M059J (cell line): ENCODE measurements around the gene ST3GAL5. TPM values are rescaled to one million over a fixed set of nuclear protein-coding genes. Genes with fewer than 3 reads are reported as not detected.

Experiments
- DNase-seq: peaks from one replicate; pipeline ENCODE4 v3.0.0-alpha.2; 2012; ENCODE audit warnings: low read depth
- total RNA-seq: library from RNA; depleted of rRNA; stranded (reverse); fragments of >200 nt; shearing (Covaris generic); gene quantifications from 2 replicates; pipeline ENCODE4 v1.2.3, GENCODE V29; 2014

Gene ST3GAL5
- total RNA-seq, 1 experiment from 2014 or later = 30.7 TPM

- no peak for DNase-seq
Measured at GRCh38 chr2:85806358-85807118, 82.3 kb downstream of the ST3GAL5 start.

DNA sequence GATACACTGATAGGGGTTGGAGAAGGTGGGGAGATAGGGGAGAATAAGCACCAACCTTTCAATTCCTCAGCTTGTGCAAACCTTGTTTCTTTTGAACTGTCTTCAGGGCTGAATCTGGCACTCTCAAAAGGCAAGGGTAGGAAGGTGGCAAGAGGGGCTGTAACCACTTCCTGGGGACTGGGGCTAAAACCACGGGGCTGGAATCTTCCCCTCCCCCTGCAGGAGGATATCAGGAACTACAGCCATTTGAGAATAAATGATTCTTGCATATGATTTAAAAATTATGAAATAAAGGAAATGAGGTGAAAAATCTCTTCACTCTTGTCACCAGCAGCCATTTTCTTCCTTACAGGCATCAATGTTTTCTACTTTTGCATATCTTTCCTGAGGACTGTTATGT lies 84.2 kb downstream of the ST3GAL5 start:
- DNase-seq = no peak

GRCh38 chr2:85803704-85804425 lies 84.9 kb downstream of the ST3GAL5 start:
- no peak for DNase-seq

- DNase-seq = no peak
Measured at GRCh38 chr2:85802354-85803103, 86.3 kb downstream of the ST3GAL5 start.

GRCh38 chr2:85801871-85802270 lies 86.9 kb downstream of the ST3GAL5 start:
- DNase-seq = no peak

DNA sequence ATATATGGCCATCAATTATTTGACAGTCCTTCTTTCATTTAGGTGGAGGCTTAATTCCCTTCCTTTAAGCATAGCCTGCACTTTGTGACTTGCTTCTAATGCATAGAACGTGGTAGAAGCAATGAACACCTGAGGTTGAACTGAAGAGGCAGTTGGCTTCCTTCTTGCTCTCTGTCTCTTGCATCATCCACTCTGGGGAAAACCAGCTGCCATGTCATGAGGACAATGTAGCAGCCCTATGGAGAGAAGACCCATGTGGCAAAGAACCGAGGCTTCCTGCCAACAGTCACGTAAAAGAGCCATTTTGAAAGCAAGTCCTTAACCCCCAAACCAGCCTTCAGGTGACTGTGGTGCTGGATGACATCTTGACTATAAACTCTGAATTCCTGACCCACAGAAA lies 88.2 kb downstream of the ST3GAL5 start:
- DNase-seq = no peak

GRCh38 chr2:85799215-85799956 lies 89.4 kb downstream of the ST3GAL5 start:
- DNase-seq = peak; percentile 79

GRCh38 chr2:85797921-85798320 lies 90.9 kb downstream of the ST3GAL5 start:
- peak; percentile 58 for DNase-seq

- DNase-seq = no peak
Measured at GRCh38 chr2:85797263-85797660, 91.5 kb downstream of the ST3GAL5 start.

DNA sequence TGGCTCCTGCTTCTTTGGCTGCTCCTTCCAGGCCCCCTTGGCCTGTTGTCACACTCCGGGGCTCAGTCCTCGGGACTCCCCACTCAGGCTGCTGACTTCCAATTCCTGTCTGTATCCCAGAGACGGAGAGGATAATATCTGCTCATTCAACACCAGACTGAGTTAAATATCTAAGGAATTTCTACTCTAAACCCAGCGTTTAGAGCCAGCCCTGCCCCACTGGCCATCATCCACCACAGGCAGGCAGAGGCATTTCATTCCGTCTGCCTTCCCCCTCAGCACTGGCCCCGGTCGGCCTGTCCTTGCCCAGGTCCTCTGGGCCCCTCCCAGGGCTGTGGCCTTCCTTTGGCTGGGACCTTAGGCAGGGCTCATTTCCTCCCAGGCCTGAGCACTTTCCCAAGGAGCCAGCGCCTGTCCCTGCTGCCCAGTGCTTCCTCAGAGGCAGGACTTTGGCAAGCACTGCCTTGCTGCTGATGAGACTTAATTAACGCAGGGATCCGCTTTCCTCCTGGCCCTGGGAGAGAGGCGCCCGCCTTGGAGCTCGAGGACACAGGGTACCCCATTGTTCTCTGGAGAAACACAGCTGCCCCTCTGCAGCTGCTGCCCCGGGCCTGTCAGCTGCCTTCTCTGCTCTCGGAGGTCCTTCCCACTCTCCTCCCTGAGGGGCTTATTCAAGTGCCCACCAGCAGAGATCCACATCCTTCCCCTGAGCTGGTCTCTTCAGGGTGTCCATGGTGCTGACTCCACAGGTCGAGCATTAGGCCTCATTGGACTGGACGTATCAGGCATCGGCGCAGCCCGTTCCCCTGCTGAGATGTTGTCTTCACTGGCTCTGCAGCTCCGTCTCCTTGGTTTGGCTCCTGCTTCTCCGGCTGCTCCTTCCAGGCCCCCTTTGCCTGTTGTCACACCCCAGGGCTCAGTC lies 92.2 kb downstream of the ST3GAL5 start:
- DNase-seq = no peak

DNA sequence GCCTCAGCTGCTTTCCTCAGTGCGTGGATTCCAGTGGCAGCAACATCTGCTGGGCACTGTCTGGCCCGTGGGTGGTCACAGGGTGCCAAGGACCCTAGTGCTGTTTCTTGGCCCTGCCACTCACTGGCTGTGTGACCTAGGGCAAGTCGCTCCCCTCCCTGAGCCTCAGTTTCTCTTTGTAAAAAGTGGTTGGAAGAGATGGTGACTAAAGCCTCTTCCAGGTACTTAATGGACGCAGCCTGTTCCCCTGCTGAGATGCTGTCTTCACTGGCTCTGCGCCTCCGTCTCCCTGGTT lies 92.8 kb downstream of the ST3GAL5 start:
- DNase-seq = no peak

DNA sequence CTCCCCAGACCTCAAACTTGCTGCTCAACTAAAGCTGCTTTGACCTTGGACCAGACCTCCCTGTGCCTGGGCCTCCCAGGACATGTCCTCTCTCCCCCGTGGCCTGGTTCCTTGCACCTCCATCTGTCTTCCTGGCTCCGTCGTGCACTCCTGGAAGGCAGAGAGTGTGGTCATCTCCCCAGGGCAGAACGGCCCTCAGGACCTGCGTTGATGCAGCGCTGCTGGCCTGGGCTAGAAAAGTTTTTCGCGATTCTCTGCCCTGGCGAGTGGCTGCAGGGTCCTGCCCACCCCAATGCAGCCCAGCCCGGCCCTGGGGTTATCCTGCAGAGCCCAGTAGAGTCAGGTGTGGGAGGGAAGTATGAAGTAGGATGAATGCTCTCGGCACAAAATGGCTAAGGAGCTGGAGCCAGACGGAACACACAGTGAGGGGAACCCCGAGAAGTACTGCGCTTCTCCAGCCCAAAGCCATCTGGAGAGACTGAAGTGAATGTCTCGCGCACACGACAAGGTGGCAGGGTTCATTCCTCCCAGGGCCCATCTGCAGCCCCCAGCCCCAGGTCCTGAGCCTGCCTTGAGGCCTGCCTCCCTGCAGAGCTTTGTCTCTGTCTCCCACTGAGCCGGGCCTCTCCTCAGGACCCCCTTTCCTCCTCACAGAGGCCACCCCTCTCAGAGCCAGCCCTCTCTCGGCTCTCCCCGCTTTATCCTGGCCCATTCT lies 93.3 kb downstream of the ST3GAL5 start:
- no peak for DNase-seq

- no peak for DNase-seq
Measured at GRCh38 chr2:85794491-85795121, 94.2 kb downstream of the ST3GAL5 start.

GRCh38 chr2:85794038-85794441 lies 94.8 kb downstream of the ST3GAL5 start:
- DNase-seq = no peak

DNA sequence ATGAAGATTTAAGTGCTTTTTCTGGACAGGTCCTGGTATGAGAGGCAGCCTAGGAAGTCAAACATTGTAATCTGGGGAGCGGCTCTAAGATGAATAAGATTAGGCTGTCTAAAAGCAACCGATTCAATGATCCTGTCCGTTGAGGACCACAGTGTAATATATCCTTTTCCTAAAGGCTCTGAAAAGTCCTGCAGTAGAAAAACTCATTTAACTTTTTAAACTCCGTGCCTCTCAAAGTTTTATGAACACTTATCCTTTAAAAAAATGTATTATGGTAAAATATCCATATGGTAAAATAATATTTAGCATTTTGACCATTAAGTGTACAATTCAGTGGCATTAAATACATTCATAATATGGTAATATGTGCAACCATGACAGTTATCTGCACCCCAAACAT lies 95.2 kb downstream of the ST3GAL5 start:
- no peak for DNase-seq

- peak; percentile 80 for DNase-seq
Measured at GRCh38 chr2:85792783-85793441, 95.9 kb downstream of the ST3GAL5 start.

GRCh38 chr2:85791704-85792565 lies 96.9 kb downstream of the ST3GAL5 start:
- no peak for DNase-seq

- no peak for DNase-seq
Measured at GRCh38 chr2:85790499-85791188, 98.1 kb downstream of the ST3GAL5 start.
